HG02759 (cell line): ENCODE measurements around the gene RARRES1.

Source experiments
- ATAC-seq: cut with Tn5 transposase; IDR thresholded peaks from one replicate; pipeline ENCODE4 v1.9.1; 2021; ENCODE audit warnings: mild to moderate bottlenecking, moderate library complexity; ENCODE audit not compliant: unreplicated experiment

RARRES1 gene

GRCh38 chr3:158766364-158766763 is 34.1 kb upstream of the RARRES1 start:
- no peak for ATAC-seq

- no peak for ATAC-seq
Observed at GRCh38 chr3:158765518-158766205, 33.4 kb upstream of the RARRES1 start.

DNA sequence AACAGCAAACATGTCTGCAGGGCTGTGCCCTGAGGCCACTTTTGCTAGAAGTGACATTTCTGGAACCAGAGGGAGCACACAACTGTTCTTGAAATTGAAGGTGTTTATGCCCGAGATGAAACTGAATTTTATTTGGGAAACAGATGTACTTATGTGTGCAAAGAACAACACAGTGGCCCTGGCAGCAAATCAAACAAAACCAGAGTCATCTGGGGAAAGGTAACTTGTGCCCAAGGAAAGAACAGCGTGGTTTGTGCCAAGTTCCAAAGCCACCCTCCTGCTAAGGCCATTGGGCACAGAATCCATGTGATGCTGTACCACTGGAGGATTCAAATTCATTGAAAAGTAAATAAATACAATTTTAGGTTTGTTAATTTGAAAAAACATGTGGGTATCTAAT is 31.2 kb upstream of the RARRES1 start:
- no peak for ATAC-seq

- ATAC-seq: no peak
Observed at GRCh38 chr3:158762701-158763100, 30.4 kb upstream of the RARRES1 start.

- no peak for ATAC-seq
Observed at GRCh38 chr3:158761350-158761749, 29.1 kb upstream of the RARRES1 start.

- ATAC-seq: no peak
Observed at GRCh38 chr3:158755421-158755820, 23.2 kb upstream of the RARRES1 start.

- ATAC-seq: no peak
Observed at GRCh38 chr3:158753854-158754253, 21.6 kb upstream of the RARRES1 start.

GRCh38 chr3:158751316-158751715 is 19.1 kb upstream of the RARRES1 start:
- ATAC-seq: no peak

GRCh38 chr3:158750016-158750415 is 17.8 kb upstream of the RARRES1 start:
- no peak for ATAC-seq

GRCh38 chr3:158749526-158749925 is 17.3 kb upstream of the RARRES1 start:
- ATAC-seq: no peak

- no peak for ATAC-seq
Observed at GRCh38 chr3:158748237-158748828, 16.1 kb upstream of the RARRES1 start.

DNA sequence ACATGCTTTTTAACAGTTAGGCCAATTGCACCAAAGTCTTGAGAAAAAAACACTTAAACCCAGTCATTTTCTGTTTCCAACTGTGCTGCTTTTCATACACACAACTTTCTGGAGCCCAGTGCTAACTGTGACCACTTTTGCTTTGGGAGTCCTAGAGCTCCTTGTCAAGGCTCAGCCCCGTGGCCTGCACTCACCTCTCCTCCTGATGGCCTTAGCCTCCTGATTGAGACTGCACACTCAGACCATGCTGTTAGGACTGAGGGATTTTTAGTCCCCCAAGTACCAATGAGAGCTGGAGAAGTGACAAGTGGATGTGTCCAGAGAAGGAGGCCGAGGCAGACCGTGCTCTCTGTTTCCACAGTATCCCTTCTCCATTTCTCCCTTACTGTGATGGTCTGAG is 15.2 kb upstream of the RARRES1 start:
- peak; percentile 12 for ATAC-seq

- no peak for ATAC-seq
Observed at GRCh38 chr3:158745551-158745950, 13.3 kb upstream of the RARRES1 start.

DNA sequence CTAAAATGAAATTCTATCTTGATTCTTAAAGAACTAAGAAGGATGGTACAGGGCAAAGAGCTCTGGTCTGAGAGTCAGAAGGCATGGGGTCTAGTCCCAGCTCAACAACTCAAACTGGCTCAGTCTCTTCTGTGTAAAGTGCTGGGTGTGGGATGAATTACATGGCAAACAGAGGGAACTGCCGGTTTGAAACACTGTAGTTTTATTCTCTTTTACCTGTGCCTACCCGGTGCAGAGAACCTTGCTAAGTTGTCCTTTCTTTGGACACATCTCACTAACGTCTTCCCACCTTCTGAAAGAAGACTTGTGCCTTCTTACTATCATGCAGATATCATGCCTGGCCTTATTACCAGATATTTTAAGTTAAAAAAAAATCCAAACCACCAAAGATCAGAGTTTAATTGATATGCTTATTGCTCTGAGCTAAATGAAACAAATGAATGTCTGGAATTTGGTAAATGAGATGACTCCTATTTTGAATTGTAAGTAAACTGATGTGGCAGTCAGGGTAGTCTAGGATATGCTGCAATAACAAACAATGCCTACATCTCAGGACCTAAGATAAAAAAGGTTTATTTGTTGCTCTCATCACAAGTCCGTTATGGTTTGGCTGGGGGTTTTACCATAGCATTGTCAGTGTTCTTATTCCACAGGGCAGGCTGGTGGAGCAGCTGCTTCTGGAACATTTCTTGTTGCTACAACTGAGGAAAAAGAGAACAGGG is 12.5 kb upstream of the RARRES1 start:
- no peak for ATAC-seq

GRCh38 chr3:158743664-158744566 is 11.7 kb upstream of the RARRES1 start:
- no peak for ATAC-seq

GRCh38 chr3:158742871-158743663 is 10.8 kb upstream of the RARRES1 start:
- no peak for ATAC-seq

DNA sequence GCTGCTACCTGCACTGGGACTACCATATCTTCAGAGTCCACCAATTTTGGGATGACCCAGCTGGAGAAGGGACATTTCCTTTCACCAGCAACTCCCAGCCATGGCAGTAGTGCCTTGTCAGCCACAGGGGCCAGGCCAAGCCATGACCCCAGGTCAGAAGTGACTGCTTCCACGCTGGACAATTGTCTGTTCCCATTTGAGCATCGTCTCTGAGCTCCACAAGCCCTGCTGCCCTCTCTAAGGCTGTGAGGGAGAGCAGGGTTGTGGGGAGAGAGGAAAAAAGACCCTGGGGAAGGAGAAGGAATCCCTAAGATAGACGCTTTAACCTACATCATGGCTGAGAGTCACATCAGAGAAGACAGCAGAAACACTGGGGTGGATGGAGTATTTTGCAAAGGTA is 7.4 kb upstream of the RARRES1 start:
- ATAC-seq: no peak

GRCh38 chr3:158739078-158739477 is 6.8 kb upstream of the RARRES1 start:
- ATAC-seq: no peak

DNA sequence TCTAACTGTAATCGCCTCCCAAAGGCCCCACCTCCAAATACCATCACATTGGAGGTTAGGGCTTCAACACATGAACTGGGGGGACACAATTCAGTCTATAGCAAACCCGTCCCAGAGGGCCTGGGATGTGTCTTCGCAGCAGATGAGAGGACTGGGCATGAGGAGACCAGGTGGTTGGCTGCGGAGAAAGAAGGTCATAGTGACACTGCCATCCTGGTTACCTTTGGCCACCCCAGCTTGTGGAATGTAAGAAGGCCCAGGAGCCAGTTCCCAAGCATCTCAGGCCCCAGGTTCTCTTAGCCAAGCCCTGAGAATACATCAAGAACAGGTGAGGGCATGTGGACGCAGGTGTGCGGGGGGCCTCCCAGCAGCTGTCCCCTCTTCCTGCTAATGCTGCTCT is 6.4 kb upstream of the RARRES1 start:
- ATAC-seq: no peak

DNA sequence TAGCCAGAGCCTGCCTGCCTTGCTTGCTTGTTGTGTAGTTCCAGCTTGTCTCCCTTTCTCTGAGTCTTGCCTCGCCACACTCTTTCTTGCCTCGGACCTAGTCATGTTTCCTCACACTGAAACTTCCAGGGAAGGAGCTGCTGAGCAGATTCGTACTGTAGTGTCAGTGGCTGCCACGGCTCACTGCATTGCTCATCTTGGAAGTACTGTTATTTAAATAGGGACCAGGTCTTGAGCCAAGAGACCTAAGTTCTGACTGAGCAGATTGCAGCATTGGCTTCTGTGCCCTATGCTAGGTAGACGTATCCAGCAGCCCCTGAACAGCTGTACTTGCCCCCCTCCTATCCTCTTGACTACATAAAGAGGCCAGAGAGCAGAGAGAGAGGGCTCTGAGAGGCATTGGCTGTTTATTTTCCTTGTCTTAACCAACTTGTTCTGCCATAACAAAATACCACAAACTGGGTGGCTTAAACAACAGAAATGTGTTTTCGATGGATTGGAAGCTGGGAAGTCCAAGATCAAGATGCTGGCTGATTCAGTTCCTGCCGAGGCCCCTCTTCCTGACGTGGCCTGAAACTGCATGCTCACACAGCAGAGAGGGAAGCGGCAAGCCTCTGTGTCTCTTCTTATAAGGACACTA is 5.8 kb upstream of the RARRES1 start:
- ATAC-seq: no peak
